ENCODE data around the gene ARHGAP29. TPM values are rescaled to one million over a fixed set of nuclear protein-coding genes. Genes with fewer than 3 reads are reported as not detected.

The ARHGAP29 gene
- total RNA-seq, 3 donors from 2014 or later (not counting 1 experiment from before 2014, with no cell fraction given), result 0.07 TPM; not detected in 2

- ATAC-seq, result no peak
- Mint-ChIP-seq H3K27ac (no peak overlapping the region), H3K36me3 (no peaks in the 10 kb centered on the region), H3K4me3 (no peak overlapping the region), H3K27me3 (ENCODE audit: low read depth in 2 of 2) (peaks cover 22 to 55% of the 10 kb centered on the region in 2 donors), H3K9me3 (no peaks in the 10 kb centered on the region), H3K4me1 (no peaks in the 10 kb centered on the region)
- Histone ChIP-seq H3K9me3 (ENCODE audit: control insufficient read depth, insufficient read depth, low read length) (no peaks in the 10 kb centered on the region), H3K4me1 (ENCODE audit: control insufficient read depth, insufficient read depth, low read length) (no peaks in the 10 kb centered on the region), H3K36me3 (ENCODE audit: control insufficient read depth, insufficient read depth, low read length) (no peaks in the 10 kb centered on the region), H3K27me3 (ENCODE audit: control insufficient read depth, insufficient read depth, low read length) (no peaks in the 10 kb centered on the region), H3K4me3 (ENCODE audit: low read length) (no peak overlapping the region), H3K27ac (ENCODE audit: low read length) (no peak overlapping the region)
- intact Hi-C loops (cut with micrococcal nuclease), result no loop called here
- no peak for DNase-seq
- 85% methylated on average over 2 of the region's 2 CpGs for WGBS (ENCODE audit: insufficient coverage)
- no peak for TF ChIP-seq CTCF (IDR thresholded peaks at IDR 0.05)
Measured at GRCh38 chr1:94199398-94199797, 38.0 kb downstream of the ARHGAP29 start.

- peaks cover 30 to 49% of the 10 kb centered on the region in 2 donors for H3K27me3 Mint-ChIP-seq (ENCODE audit: low read depth in 2 of 2)
- Histone ChIP-seq H3K9me3 (ENCODE audit: control insufficient read depth, insufficient read depth, low read length) (no peaks in the 10 kb centered on the region), H3K4me3 (ENCODE audit: low read length) (no peak overlapping the region), H3K27me3 (ENCODE audit: control insufficient read depth, insufficient read depth, low read length) (no peaks in the 10 kb centered on the region), H3K27ac (ENCODE audit: low read length) (no peak overlapping the region), H3K4me1 (ENCODE audit: control insufficient read depth, insufficient read depth, low read length) (no peaks in the 10 kb centered on the region), H3K36me3 (ENCODE audit: control insufficient read depth, insufficient read depth, low read length) (no peaks in the 10 kb centered on the region)
- H3K4me1 Mint-ChIP-seq, result no peaks in the 10 kb centered on the region
- ATAC-seq (no peak), DNase-seq (no peak)
- 92% methylated on average over 2 of the region's 2 CpGs for WGBS (ENCODE audit: insufficient coverage)
- H3K36me3 Mint-ChIP-seq, result no peaks in the 10 kb centered on the region
- H3K4me3 Mint-ChIP-seq, result no peak overlapping the region
- no peak for TF ChIP-seq CTCF (IDR thresholded peaks at IDR 0.05)
- no peak overlapping the region for H3K27ac Mint-ChIP-seq
- H3K9me3 Mint-ChIP-seq, result no peaks in the 10 kb centered on the region
- intact Hi-C loops (cut with micrococcal nuclease), result no loop called here
Measured at GRCh38 chr1:94194079-94194865, 43.1 kb downstream of the ARHGAP29 start.

DNA sequence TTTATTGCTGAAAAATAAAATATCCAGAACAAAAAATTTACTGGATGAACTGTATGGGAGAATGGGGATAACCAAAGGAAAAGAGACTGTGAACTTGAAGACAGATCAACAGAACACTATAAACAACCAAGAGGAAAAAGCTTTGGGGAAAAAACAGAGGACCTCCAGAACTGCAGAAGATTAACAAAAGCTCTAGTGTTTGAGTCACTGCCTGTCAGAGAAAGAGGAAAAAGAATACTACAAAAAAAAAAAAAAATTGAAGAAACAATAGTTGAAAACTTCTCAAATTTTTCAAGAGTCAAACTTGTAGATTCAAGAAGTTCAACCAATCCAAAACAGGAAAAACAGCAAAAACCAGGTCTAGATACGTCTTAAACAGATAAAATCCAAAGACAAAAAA, 44.3 kb downstream of the ARHGAP29 start:
- Histone ChIP-seq H3K4me1 (ENCODE audit: control insufficient read depth, insufficient read depth, low read length) (no peaks in the 10 kb centered on the region), H3K4me3 (ENCODE audit: low read length) (no peak overlapping the region), H3K36me3 (ENCODE audit: control insufficient read depth, insufficient read depth, low read length) (no peaks in the 10 kb centered on the region), H3K27me3 (ENCODE audit: control insufficient read depth, insufficient read depth, low read length) (no peaks in the 10 kb centered on the region), H3K27ac (ENCODE audit: low read length) (no peak overlapping the region), H3K9me3 (ENCODE audit: control insufficient read depth, insufficient read depth, low read length) (no peaks in the 10 kb centered on the region)
- H3K4me1 Mint-ChIP-seq, result no peaks in the 10 kb centered on the region
- no peaks in the 10 kb centered on the region for H3K36me3 Mint-ChIP-seq
- intact Hi-C loops (cut with micrococcal nuclease), result no loop called here
- no peak overlapping the region for H3K4me3 Mint-ChIP-seq
- no peak for DNase-seq
- 80% methylated on average over 1 of the region's 1 CpG for WGBS (ENCODE audit: insufficient coverage)
- no peak for TF ChIP-seq CTCF (IDR thresholded peaks at IDR 0.05)
- H3K27me3 Mint-ChIP-seq (ENCODE audit: low read depth in 2 of 2), result peaks cover 28 to 55% of the 10 kb centered on the region in 2 donors
- no peaks in the 10 kb centered on the region for H3K9me3 Mint-ChIP-seq
- ATAC-seq, result no peak
- no peak overlapping the region for H3K27ac Mint-ChIP-seq

DNA sequence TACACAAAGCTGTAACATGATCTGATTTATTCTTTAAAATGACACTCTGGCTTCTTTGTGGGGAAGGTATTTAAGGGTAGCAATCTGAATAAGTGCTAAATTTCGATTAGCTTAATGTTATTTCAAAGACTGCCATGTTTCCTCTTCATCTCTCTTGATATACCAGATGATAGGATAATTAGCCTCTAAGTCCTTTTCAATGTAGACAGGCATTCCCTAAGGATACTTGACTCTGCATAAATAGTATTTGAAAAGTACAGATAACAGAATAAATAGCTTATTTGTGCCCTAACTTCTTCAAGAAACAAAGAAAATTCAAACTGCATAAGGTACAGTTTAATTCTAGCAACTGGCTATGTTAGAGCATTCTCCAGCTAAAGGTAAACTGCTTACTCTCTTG, 46.2 kb downstream of the ARHGAP29 start:
- no CpG with 5 or more reads among the region's 1 CpG for WGBS (ENCODE audit: insufficient coverage)
- H3K36me3 Mint-ChIP-seq, result no peaks in the 10 kb centered on the region
- Histone ChIP-seq H3K4me1 (ENCODE audit: control insufficient read depth, insufficient read depth, low read length) (no peaks in the 10 kb centered on the region), H3K27me3 (ENCODE audit: control insufficient read depth, insufficient read depth, low read length) (no peaks in the 10 kb centered on the region), H3K9me3 (ENCODE audit: control insufficient read depth, insufficient read depth, low read length) (no peaks in the 10 kb centered on the region), H3K4me3 (ENCODE audit: low read length) (no peak overlapping the region), H3K36me3 (ENCODE audit: control insufficient read depth, insufficient read depth, low read length) (no peaks in the 10 kb centered on the region), H3K27ac (ENCODE audit: low read length) (no peak overlapping the region)
- intact Hi-C loops (cut with micrococcal nuclease), result no loop called here
- TF ChIP-seq CTCF (IDR thresholded peaks at IDR 0.05), result no peak
- no peak overlapping the region for H3K27ac Mint-ChIP-seq
- ATAC-seq, result no peak
- no peak overlapping the region for H3K4me3 Mint-ChIP-seq
- H3K27me3 Mint-ChIP-seq (ENCODE audit: low read depth in 2 of 2), result peaks cover 22 to 45% of the 10 kb centered on the region in 2 donors
- no peaks in the 10 kb centered on the region for H3K4me1 Mint-ChIP-seq
- DNase-seq, result no peak
- no peaks in the 10 kb centered on the region for H3K9me3 Mint-ChIP-seq

All from natural killer cell (primary cell).